Tibial nerve (tissue), 4 donors: ENCODE data around the gene RCAN2.

Experiments used
- CTCF ChIP-seq, 5 experiments: fragments of 200-600 bp in 3 of 5; fragments of 450-650 bp in 2 of 5; sonication (generic) in 3 of 5; IDR thresholded peaks; one replicate each; pipeline ENCODE4 v1.5.1; 2016 to 2019; ENCODE audit warnings: antibody characterized with exemption in 5 of 5, mild to moderate bottlenecking in 3 of 5, moderate library complexity in 2 of 5
- EP300 ChIP-seq, 2 donors: sonication (generic); formaldehyde crosslinking; IDR thresholded peaks; one replicate each; pipeline ENCODE4 v1.6.1; 2017; ENCODE audit warnings: antibody characterized with exemption in 2 of 2, mild to moderate bottlenecking in 1 of 2
- POLR2A ChIP-seq, 2 donors: fragments of 450-650 bp; IDR thresholded peaks; one replicate each; pipeline ENCODE4 v1.6.1; 2017; ENCODE audit warnings: antibody characterized with exemption in 2 of 2, mild to moderate bottlenecking in 2 of 2, moderate library complexity in 2 of 2

- no peak for TF ChIP-seq CTCF (IDR thresholded peaks at IDR 0.05)
- no peak for TF ChIP-seq EP300 (IDR thresholded peaks at IDR 0.05)
- no peak for TF ChIP-seq POLR2A (IDR thresholded peaks at IDR 0.05)
Observed at GRCh38 chr6:46293641-46294316, 197.5 kb downstream of the RCAN2 start.
